K562 (cell line): ENCODE measurements around the gene RSPO1. TPM values are rescaled to one million over a fixed set of nuclear protein-coding genes. Genes with fewer than 3 reads are reported as not detected.

ENCODE experiments used
- ATAC-seq: fragments of 200-7000 bp; cut with Tn5 transposase; 3 replicates; pipeline ENCODE4 v1.9.1; 2020; ENCODE audit warnings: moderate library complexity
- BruUV-seq: library from RNA; stranded (reverse); fragments of 400-500 nt; replicated peaks from 2 replicates; lab custom pipeline; 2021; lab: Mats Ljungman, UMichigan
- CTCF ChIA-PET: fragments of 300-600 bp; formaldehyde crosslinking; extraction: SDS; loops from one replicate; lab custom pipeline; 2021; ENCODE audit warnings: low intra/inter-chr PET ratio; lab: Yijun Ruan, JAX
- POLR2A ChIA-PET: fragments of 300-600, 350-650 bp; sonication (Branson Sonifier 250); formaldehyde crosslinking; extraction: SDS; loops from one replicate; lab custom pipeline; 2021; ENCODE audit warnings: antibody characterized with exemption, inconsistent platforms; lab: Yijun Ruan, JAX
- DNase-seq, 4 experiments: peaks; one replicate each; pipeline versions ENCODE4 v3.0.0 to v3.0.0-alpha.2; 2011 to 2018; ENCODE audit warnings: low spot score in 3 of 4, mixed read lengths in 3 of 4; ENCODE audit errors: extremely low read depth in 1 of 4
- FAIRE-seq: peaks from 2 replicates; lab custom pipeline; 2011; peaks lifted over from hg19 to GRCh38; lab: Jason Lieb, UNC
- H2AFZ ChIP-seq: 2 replicates; pipeline ENCODE4 v1.6.0; 2011; ENCODE audit warnings: low read depth, low read length, control low read depth, inconsistent platforms
- H3K27ac ChIP-seq: fragments of 200-600 bp; 3 replicates; pipeline ENCODE4 v1.8.0; 2011; ENCODE audit warnings: low read depth, mild to moderate bottlenecking, control low read depth, inconsistent platforms, low read length, moderate library complexity, mixed read lengths; ENCODE audit errors: extremely low read depth
- H3K27me3 ChIP-seq, 2 experiments: fragments of 300-600 bp in 1 of 2; 2 replicates in 1 of 2; 3 replicates in 1 of 2; pipeline versions ENCODE4 v1.6.0 to v1.8.0; 2011; ENCODE audit warnings: inconsistent platforms in 2 of 2, low read length in 2 of 2, mild to moderate bottlenecking in 1 of 2, mixed read lengths in 1 of 2, moderate library complexity in 1 of 2; ENCODE audit not compliant: control insufficient read depth in 2 of 2, insufficient read depth in 2 of 2
- H3K36me3 ChIP-seq: fragments of 300-600 bp; 3 replicates; pipeline ENCODE4 v1.8.0; 2011; ENCODE audit warnings: mild to moderate bottlenecking, low read length, inconsistent platforms; ENCODE audit not compliant: control insufficient read depth, insufficient read depth
- H3K4me1 ChIP-seq, 2 experiments: fragments of 200-600 bp in 1 of 2; replicated peaks in 1 of 2; 2 replicates in 1 of 2; 3 replicates in 1 of 2; pipeline versions ENCODE4 v1.5.1 to v1.8.0; 2011; ENCODE audit warnings: inconsistent platforms in 2 of 2, low read length in 2 of 2, mild to moderate bottlenecking in 1 of 2, mixed read lengths in 1 of 2, moderate library complexity in 1 of 2; ENCODE audit not compliant: control insufficient read depth in 2 of 2, insufficient read depth in 2 of 2
- H3K4me2 ChIP-seq: 2 replicates; pipeline ENCODE4 v1.6.1; 2011; ENCODE audit warnings: low read length, control low read depth, inconsistent platforms, mixed read lengths; ENCODE audit not compliant: insufficient read depth
- H3K4me3 ChIP-seq: fragments of 200-600 bp; sonication (generic), shearing (Covaris generic); 2 replicates; pipeline ENCODE4 v1.5.1; 2016; ENCODE audit warnings: control low read depth, inconsistent platforms
- H3K79me2 ChIP-seq: fragments of 200-600 bp; 3 replicates; pipeline ENCODE4 v1.8.0; 2011; ENCODE audit warnings: low read length, inconsistent platforms; ENCODE audit not compliant: control insufficient read depth, insufficient read depth
- H3K9ac ChIP-seq, 2 experiments: 2 replicates each; pipeline versions ENCODE4 v1.6.0 to v1.6.1; 2011; ENCODE audit warnings: low read depth in 2 of 2, low read length in 2 of 2, control low read depth in 1 of 2, inconsistent platforms in 1 of 2, mild to moderate bottlenecking in 1 of 2, mixed read lengths in 1 of 2; ENCODE audit not compliant: insufficient read depth in 1 of 2
- H3K9me1 ChIP-seq: one replicate; pipeline ENCODE4 v1.6.0; 2011; ENCODE audit warnings: inconsistent platforms, mild to moderate bottlenecking, low read length, moderate library complexity; ENCODE audit not compliant: control insufficient read depth, insufficient read depth
- H3K9me3 ChIP-seq: replicated peaks from 2 replicates; pipeline ENCODE4 v1.5.1; 2011; ENCODE audit warnings: low read depth, low read length, inconsistent platforms; ENCODE audit not compliant: control insufficient read depth, insufficient read depth
- H4K20me1 ChIP-seq: replicated peaks from 2 replicates; pipeline ENCODE4 v1.6.1; 2011; ENCODE audit warnings: low read length, inconsistent platforms, mixed read lengths; ENCODE audit not compliant: control insufficient read depth, insufficient read depth
- SMARCB1 ChIP-seq: IDR thresholded peaks from 2 replicates; pipeline ENCODE4 v1.6.1; 2011; ENCODE audit warnings: improper control_type of control experiment, low read depth; ENCODE audit not compliant: insufficient read length
- USF1 ChIP-seq: sonication (generic); formaldehyde crosslinking; IDR thresholded peaks from 2 replicates; pipeline ENCODE4 v1.9.0; 2022; ENCODE audit warnings: mild to moderate bottlenecking, missing genetic modification reagents
- ZBED1 ChIP-seq: IDR thresholded peaks from 2 replicates; pipeline ENCODE4 v1.6.1; 2014
- ZNF699 ChIP-seq: fragments of 250-450 bp; sonication (Bioruptor Pico); IDR thresholded peaks from 2 replicates; pipeline ENCODE4 v1.8.0; 2021; ENCODE audit warnings: mild to moderate bottlenecking, moderate library complexity; ENCODE audit not compliant: insufficient replicate concordance
- WGBS: fragments of 100-300 bp; shearing (Covaris generic); methylation state at CpG from one replicate; pipeline ENCODE4 v1.1.6; 2016; ENCODE audit warnings: low coverage, mixed read lengths; ENCODE audit not compliant: insufficient coverage; ENCODE audit errors: missing lambda C conversion rate; 5-methylcytosine and 5-hydroxymethylcytosine counted together
- in situ Hi-C: fragments of 300-500 bp; cut with MboI; formaldehyde crosslinking; loops from 4 replicates; pipeline ENCODE4 v1.15.0; 2018; ENCODE audit warnings: inconsistent platforms, mixed read lengths
- intact Hi-C: fragments of 100-400 bp; cut with micrococcal nuclease; formaldehyde crosslinking; loops from 2 replicates; pipeline ENCODE4 v1.14.2; 2022
- polyA plus RNA-seq, 8 experiments: library from polyadenylated mRNA; depleted of rRNA in 4 of 8; stranded (reverse) in 5 of 8; unstranded in 3 of 8; fragments of >200 nt; fragmentation: Nextera tagmentation in 2 of 8; fragmentation: Illumina TruSeq in 1 of 8; extraction: Ambion mirVana in 2 of 8; extraction: Trizol in 1 of 8; gene quantifications; 2 replicates each; pipeline versions ENCODE4 v1.2.1 to v1.2.3, GENCODE V29; 2011 to 2014; ENCODE audit warnings: inconsistent platforms in 1 of 8, missing spikeins in 1 of 8
- total RNA-seq, 7 experiments: library from RNA; depleted of rRNA in 6 of 7; stranded (reverse); fragments of >200 nt in 6 of 7; fragmentation: Illumina TruSeq in 2 of 7; extraction: Trizol in 2 of 7; gene quantifications; 2 replicates each; pipeline versions ENCODE4 v1.2.1 to v1.2.3, GENCODE V29; 2011 to 2021; ENCODE audit warnings: low replicate concordance in 1 of 7

Gene RSPO1
- total and polyA plus RNA-seq, 9 of the 15 experiments (the other 6 are each of a cell fraction or from before 2014, with no cell fraction given) = not detected

GRCh38 chr1:37612186-37612585 lies 22.5 kb downstream of the RSPO1 start:
- Histone ChIP-seq H3K27me3 (peaks cover 75 to 81% of the 10 kb centered on the region in 2 experiments), H3K36me3 (no peaks in the 10 kb centered on the region), H4K20me1 (peaks cover 5% of the 10 kb centered on the region), H2AFZ (no peak overlapping the region), H3K9me1 (no peaks in the 10 kb centered on the region), H3K9me3 (no peaks in the 10 kb centered on the region), H3K4me2 (no peak overlapping the region), H3K4me3 (no peak overlapping the region), H3K4me1 (no peaks in the 10 kb centered on the region), H3K9ac (no peak overlapping the region), H3K79me2 (no peaks in the 10 kb centered on the region), H3K27ac (no peak overlapping the region)
- ChIA-PET CTCF (no interaction called here), POLR2A (interaction anchor here (1.0 to 1.2 kb wide), 2 partner anchors 10 to 13 kb away, joined by 3 to 4 read pairs; no protein-coding TSS in a partner anchor)
- ATAC-seq (peak; percentile 41), DNase-seq (no peak), FAIRE-seq (no peak)
- intact Hi-C loops = no loop called here
- BruUV-seq = no TSS peak
- in situ Hi-C loops = no loop called here
- no peak for TF ChIP-seq ZNF699
- WGBS = 2% methylated on average over 4 of the region's 4 CpGs

- H2AFZ ChIP-seq = no peak overlapping the region
- TF ChIP-seq ZBED1 = no peak
- no peak for TF ChIP-seq USF1 (CRISPR knock-in tag)
- TF ChIP-seq SMARCB1 = no peak
Measured at GRCh38 chr1:37609994-37610393, 24.7 kb downstream of the RSPO1 start.

More at GRCh38 chr1:37609994-37610393, 24.7 kb downstream of the RSPO1 start:
- no peaks in the 10 kb centered on the region for H3K79me2 ChIP-seq
- DNase-seq = no peak
- CTCF ChIA-PET = no interaction called here
- no peak for FAIRE-seq
- H4K20me1 ChIP-seq = peaks cover 5% of the 10 kb centered on the region
- no peak for ATAC-seq
- no peak overlapping the region for H3K9ac ChIP-seq
- H3K4me1 ChIP-seq = peaks cover 0 to 4% of the 10 kb centered on the region in 2 experiments; a peak in 2 of 5 replicates
- no peaks in the 10 kb centered on the region for H3K9me3 ChIP-seq
- intact Hi-C loops = loop anchor here (10.0 kb wide), 2 partner anchors 155 kb away; partner anchors contain the start of gene EPHA10
- POLR2A ChIA-PET = interaction anchor here (1.2 kb wide), 1 partner anchor 9 kb away, joined by 3 read pairs; no protein-coding TSS in a partner anchor
- H3K4me2 ChIP-seq = no peak overlapping the region
- peaks cover 73 to 82% of the 10 kb centered on the region in 2 experiments for H3K27me3 ChIP-seq
- no peak overlapping the region for H3K4me3 ChIP-seq
- BruUV-seq = no TSS peak
- H3K27ac ChIP-seq = no peak overlapping the region
- in situ Hi-C loops = loop anchor here (5.0 kb wide), 1 partner anchor 72 kb away; no protein-coding TSS in a partner anchor
- H3K36me3 ChIP-seq = no peaks in the 10 kb centered on the region
- H3K9me1 ChIP-seq = no peaks in the 10 kb centered on the region
- WGBS = 0% methylated on average over 2 of the region's 2 CpGs
